Activated CD8-positive, alpha-beta memory T cell treated with anti-CD3 and anti-CD28 coated beads, Interleukin-2, amount 10 ng/mL, durations not matched to agents 7 days and 5 days (primary cell): ENCODE data around the gene PSMA7. TPM values are rescaled to one million over a fixed set of nuclear protein-coding genes. Genes with fewer than 3 reads are reported as not detected.

Source experiments
- ATAC-seq: fragments of 150-1000 bp; cut with Tn5 transposase; one replicate; pipeline ENCODE4 v1.10.0; 2021; ENCODE audit warnings: moderate library complexity
- CTCF ChIA-PET: fragments of 350-600 bp; sonication (Branson Sonifier 250); formaldehyde crosslinking; loops from one replicate; lab custom pipeline; 2021; ENCODE audit warnings: antibody characterized with exemption; lab: Charles Lee
- DNase-seq: peaks from one replicate; pipeline ENCODE4 v3.0.0-alpha.2; 2020
- H3K27ac Mint-ChIP-seq: one replicate; pipeline ENCODE4 v1.8.0; 2021; ENCODE audit warnings: mild to moderate bottlenecking, mixed read lengths
- H3K27me3 Mint-ChIP-seq: one replicate; pipeline ENCODE4 v1.8.0; 2021; ENCODE audit warnings: mixed read lengths
- H3K36me3 Mint-ChIP-seq: one replicate; pipeline ENCODE4 v1.8.0; 2021; ENCODE audit warnings: mild to moderate bottlenecking, mixed read lengths
- H3K4me1 Mint-ChIP-seq: one replicate; pipeline ENCODE4 v1.8.0; 2021; ENCODE audit warnings: mixed read lengths
- H3K4me3 Mint-ChIP-seq: one replicate; pipeline ENCODE4 v1.8.0; 2021; ENCODE audit warnings: mild to moderate bottlenecking, moderate library complexity, mixed read lengths
- H3K9me3 Mint-ChIP-seq: one replicate; pipeline ENCODE4 v1.8.0; 2022; ENCODE audit warnings: low read depth, mixed read lengths
- total RNA-seq, 2 experiments: library from RNA; stranded (reverse); gene quantifications; one replicate each; pipeline ENCODE4 v1.2.3, GENCODE V29; 2021

PSMA7 gene
- total RNA-seq, 2 experiments from 2014 or later = 287 to 359 TPM

DNA sequence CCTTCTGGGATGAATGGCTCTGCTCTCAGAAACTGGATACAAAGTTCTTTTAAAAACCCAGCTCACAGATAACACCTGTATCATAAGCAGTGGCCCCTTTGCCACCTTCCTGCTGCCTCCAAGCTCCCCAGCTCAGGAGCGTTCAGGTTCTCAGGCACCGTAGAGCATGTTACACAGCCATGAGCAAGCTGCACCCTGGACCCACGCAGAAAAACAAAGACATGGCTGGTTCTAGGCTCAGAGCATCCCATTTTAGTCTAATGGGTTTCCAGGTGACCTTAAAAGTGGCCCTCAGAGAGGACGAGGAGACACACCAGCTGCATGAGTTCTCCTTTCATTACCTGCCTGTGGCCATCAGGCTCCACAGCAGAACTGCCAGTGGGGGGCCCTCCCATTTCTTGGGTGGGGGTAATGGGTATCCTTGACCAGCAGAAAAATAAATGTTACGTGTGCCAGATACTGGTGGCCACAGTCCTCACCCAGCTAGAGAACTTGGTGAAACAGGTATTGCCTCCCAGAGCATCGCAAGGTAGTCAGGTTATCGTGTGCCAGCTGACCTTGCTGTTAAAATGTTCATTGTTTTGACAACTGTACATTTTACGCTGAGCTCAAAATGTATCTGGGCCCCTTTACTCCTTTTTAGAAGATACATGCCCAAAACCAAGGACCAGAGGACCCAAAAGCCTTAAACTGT lies 7.5 kb downstream of the PSMA7 start:
- Mint-ChIP-seq H3K27ac (no peak overlapping the region), H3K4me3 (no peak overlapping the region), H3K4me1 (peaks cover 35% of the 10 kb centered on the region), H3K9me3 (no peaks in the 10 kb centered on the region), H3K27me3 (no peaks in the 10 kb centered on the region), H3K36me3 (peaks cover 60% of the 10 kb centered on the region)
- ATAC-seq (no peak), DNase-seq (no peak)
- CTCF ChIA-PET = interaction anchor here (0.9 to 4.6 kb wide), 6 partner anchors 10 to 127 kb away, joined by 3 to 30 read pairs (median 6); no protein-coding TSS in a partner anchor

DNA sequence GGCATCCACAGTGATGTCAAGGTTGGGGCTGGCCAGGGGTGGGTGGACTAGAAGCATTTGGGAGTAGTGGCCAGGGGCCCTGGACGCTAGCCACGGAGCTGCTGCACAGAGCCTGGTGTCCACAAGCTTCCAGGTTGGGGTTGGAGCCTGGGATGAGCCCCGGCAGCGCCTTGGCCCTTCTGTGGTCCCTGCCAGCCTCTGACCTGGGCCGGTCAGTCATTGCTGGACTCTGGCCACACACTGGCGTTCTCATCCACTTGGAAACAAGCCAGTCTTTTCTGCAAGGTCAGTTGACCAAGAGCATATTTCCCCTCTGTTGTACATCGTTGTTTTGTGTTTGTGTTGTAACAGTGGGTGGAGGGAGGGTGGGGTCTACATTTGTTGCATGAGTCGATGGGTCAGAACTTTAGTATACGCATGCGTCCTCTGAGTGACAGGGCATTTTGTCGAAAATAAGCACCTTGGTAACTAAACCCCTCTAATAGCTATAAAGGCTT lies 8.4 kb downstream of the PSMA7 start:
- no peak for DNase-seq
- CTCF ChIA-PET = interaction anchor here (1.2 to 4.6 kb wide), 5 partner anchors 8 to 124 kb away, joined by 3 to 30 read pairs (median 7); partner anchors contain the start of genes PSMA7 and SS18L1
- Mint-ChIP-seq H3K9me3 (no peaks in the 10 kb centered on the region), H3K36me3 (peaks cover 59% of the 10 kb centered on the region), H3K27me3 (no peaks in the 10 kb centered on the region), H3K27ac (no peak overlapping the region), H3K4me3 (no peak overlapping the region), H3K4me1 (peaks cover 25% of the 10 kb centered on the region)
- ATAC-seq = no peak

DNA sequence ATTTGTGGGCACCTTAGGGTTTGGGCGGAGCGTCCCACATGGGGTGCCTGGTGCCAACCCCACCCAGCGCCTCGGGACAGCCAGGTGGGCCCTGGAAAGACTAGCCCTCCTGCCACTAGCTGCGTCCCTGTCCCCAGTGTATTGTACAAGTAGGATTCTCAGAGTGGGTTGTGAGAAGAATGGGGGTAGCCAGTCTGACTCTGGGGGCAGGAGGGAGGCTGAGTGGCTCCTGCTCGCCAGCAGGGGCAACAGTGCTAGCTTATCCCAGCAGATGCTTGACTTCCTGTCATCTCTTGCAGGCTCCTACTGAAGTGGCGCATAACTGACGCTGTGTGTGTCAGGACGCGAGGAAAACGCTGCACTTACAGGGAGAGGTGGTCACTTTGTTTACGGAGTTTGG lies 9.3 kb downstream of the PSMA7 start:
- CTCF ChIA-PET = interaction anchor here (1.2 to 4.6 kb wide), 3 partner anchors 8 to 123 kb away, joined by 4 to 30 read pairs (median 17); partner anchors contain the start of genes PSMA7 and SS18L1
- Mint-ChIP-seq H3K27ac (peak overlapping the region; percentile 12), H3K9me3 (no peaks in the 10 kb centered on the region), H3K27me3 (no peaks in the 10 kb centered on the region), H3K4me3 (no peak overlapping the region), H3K36me3 (peaks cover 52% of the 10 kb centered on the region), H3K4me1 (peaks cover 25% of the 10 kb centered on the region)
- ATAC-seq = peak; percentile 5
- no peak for DNase-seq

DNA sequence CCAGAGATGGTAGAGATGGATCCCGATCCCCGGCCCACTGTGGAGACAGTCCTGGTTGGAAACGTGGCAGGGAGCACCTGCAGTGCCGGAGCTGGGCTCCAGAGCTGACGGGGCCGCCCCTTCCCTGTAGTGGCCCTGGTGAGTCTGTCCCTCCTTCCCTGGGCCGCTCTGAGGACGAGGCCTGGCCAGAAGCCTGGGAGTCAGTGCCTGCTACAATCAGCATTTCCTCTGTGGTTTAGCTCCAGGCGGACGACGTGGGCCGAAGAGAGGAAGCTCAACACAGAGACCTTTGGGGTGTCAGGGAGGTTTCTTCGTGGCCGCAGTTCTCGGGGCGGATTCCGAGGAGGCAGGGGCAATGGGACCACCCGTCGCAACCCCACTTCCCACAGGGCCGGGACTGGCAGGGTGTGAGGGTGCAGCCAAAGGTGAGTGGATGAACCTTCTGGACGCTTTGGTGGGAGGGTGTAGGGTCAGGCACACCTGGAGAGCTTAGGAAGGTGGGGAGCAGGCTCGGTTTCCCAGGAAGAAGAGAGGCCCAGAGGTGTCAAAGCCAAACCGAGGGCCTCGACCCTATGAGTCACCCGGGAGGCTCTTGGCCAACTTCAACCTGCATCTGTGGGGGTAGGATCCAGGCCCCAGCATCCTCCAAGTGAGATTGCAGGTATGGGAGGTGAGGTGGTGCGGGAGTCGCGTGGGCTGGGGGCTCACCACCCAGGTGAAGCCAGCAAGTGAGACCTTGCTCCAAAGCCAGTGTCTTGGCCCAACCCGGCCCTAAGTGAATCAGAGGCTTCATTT lies 9.9 kb downstream of the PSMA7 start:
- H3K4me3 Mint-ChIP-seq = no peak overlapping the region
- DNase-seq (no peak), ATAC-seq (no peak)
- H3K27ac Mint-ChIP-seq = peak overlapping the region; percentile 33
- peaks cover 49% of the 10 kb centered on the region for H3K36me3 Mint-ChIP-seq
- CTCF ChIA-PET = interaction anchor here (1.2 to 4.6 kb wide), 2 partner anchors 8 to 10 kb away, joined by 4 to 17 read pairs; partner anchors contain the start of genes PSMA7 and SS18L1
- H3K9me3 Mint-ChIP-seq = no peaks in the 10 kb centered on the region
- peaks cover 24% of the 10 kb centered on the region for H3K4me1 Mint-ChIP-seq
- no peaks in the 10 kb centered on the region for H3K27me3 Mint-ChIP-seq

DNA sequence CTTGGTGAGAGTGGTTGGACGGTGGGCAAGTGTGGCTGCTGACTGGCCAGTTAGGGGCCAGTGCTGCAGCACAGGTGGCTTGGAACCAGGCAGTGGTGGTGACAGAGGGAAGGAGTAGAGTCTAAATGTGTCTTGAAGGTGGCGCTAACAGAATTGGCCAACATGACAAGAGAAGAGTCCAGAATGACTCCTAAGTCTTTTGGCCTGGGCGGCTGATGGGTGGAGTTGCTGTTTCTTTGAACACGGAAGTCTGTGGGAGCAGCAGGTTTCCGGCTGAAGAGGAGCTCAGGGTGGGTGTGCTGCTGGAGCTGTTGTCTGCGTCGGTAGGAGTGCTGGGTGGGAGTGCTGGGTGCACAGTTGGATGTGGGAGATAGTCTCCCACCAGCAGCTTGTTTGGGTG lies 10.8 kb downstream of the PSMA7 start:
- Mint-ChIP-seq H3K4me1 (peaks cover 16% of the 10 kb centered on the region), H3K9me3 (no peaks in the 10 kb centered on the region), H3K4me3 (no peak overlapping the region), H3K27ac (peak overlapping the region; percentile 13), H3K36me3 (peaks cover 48% of the 10 kb centered on the region), H3K27me3 (no peaks in the 10 kb centered on the region)
- CTCF ChIA-PET = interaction anchor here (4.6 kb wide), 1 partner anchor 7 kb away, joined by 17 read pairs; no protein-coding TSS in a partner anchor
- no peak for DNase-seq
- ATAC-seq = no peak

DNA sequence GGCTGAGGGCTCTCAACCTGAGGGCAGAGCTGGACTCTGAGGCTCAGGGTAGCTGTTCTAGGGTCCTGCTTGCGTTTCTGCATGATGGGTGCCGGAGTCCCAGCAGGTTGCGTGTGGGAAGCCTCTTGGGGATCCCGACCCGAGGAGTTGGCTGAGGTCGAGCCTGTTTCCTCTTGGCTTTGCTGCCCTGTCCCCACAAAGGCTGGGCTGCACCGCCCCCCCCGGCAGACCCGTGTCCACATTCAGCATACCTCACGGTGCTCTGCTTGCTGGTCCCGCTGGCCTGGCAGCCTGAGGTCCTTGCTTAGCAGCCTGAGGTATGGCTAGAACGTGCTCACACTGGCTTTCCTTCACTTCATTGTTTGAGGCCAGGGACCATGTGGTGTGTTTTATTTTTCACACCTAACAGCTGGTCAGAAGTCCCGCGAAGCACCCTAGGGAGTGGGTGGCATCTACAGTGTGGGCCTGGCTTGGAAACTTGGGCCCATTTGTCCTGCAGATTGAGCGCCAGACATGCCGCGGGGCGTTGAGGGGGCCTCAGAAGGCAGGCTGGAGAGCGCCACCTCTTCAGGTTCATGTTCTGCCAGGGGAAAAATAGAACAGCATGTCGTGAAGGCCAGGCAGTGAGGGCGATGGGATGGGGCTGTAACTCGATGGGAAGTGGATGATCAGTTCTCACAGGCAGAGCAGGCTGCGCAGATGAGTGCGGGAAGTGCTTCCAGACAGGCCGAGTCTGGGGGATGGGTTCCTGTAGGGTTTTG lies 11.5 kb downstream of the PSMA7 start:
- Mint-ChIP-seq H3K36me3 (peaks cover 47% of the 10 kb centered on the region), H3K4me1 (peaks cover 12% of the 10 kb centered on the region), H3K27me3 (no peaks in the 10 kb centered on the region), H3K9me3 (no peaks in the 10 kb centered on the region), H3K4me3 (no peak overlapping the region), H3K27ac (peak overlapping the region; percentile 56)
- DNase-seq = no peak
- no peak for ATAC-seq
- CTCF ChIA-PET = no interaction called here

DNA sequence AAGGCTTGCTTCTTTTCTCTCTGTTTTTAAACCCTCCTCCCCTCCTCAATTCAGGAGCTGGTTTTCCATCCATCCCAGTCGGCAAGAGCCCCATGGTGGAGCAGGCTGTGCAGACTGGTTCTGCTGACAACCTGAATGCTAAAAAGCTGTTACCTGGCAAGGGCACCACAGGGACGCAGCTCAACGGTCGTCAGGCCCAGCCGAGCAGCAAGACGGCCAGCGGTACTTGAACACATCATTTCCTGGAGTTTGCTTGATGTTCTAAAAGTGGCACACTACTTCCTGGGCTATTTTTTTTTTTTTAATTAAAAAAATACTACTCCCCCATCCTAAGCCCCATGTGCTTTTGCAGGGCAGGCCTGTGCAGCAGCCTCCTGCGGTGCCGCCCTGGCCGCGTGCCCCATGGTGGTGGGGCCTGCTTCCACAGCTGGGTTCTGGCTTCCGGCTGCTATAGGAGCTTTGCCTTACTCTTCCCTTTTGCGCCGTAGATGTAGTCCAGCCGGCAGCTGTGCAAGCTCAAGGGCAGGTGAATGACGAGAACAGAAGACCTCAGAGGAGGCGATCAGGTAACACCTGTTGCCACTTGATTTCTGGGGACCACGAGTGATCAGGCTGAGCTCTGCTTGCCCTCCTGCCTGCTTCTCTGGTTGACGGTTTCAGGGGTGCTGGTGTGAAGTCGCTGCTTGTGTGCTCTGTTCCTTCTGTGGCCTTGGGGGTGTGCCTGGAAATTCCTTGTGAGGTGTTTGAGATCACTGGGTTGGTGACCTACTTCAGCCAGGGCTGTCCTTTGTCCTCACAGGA lies 13.3 kb downstream of the PSMA7 start:
- Mint-ChIP-seq H3K4me1 (peaks cover 12% of the 10 kb centered on the region), H3K27ac (no peak overlapping the region), H3K4me3 (no peak overlapping the region), H3K36me3 (peaks cover 50% of the 10 kb centered on the region), H3K27me3 (no peaks in the 10 kb centered on the region), H3K9me3 (no peaks in the 10 kb centered on the region)
- CTCF ChIA-PET = interaction anchor here (1.1 kb wide), 1 partner anchor 119 kb away, joined by 3 read pairs; no protein-coding TSS in a partner anchor
- DNase-seq (no peak), ATAC-seq (no peak)

DNA sequence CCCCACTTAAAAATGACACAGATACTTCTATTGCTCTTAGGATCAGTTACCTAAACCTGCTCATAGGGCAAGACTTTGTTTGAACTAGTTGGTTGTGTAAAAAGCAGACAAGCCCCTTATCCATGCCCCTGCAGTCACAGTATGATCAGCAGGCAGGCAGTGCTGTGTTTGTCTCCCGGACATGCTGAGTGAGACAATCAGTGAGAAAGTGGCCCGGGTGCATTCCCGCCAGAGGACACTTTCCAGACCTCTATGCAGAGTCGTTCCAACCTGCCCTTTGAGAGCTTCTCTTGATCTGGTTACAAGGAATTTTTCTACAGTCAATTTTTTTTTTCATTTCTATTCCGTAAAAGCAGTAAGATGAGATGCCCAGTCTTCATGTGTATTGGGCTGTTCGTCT lies 14.7 kb downstream of the PSMA7 start:
- H3K27me3 Mint-ChIP-seq = no peaks in the 10 kb centered on the region
- ATAC-seq = no peak
- CTCF ChIA-PET = no interaction called here
- H3K27ac Mint-ChIP-seq = no peak overlapping the region
- no peak for DNase-seq
- H3K9me3 Mint-ChIP-seq = no peaks in the 10 kb centered on the region
- H3K4me1 Mint-ChIP-seq = peaks cover 18% of the 10 kb centered on the region
- H3K4me3 Mint-ChIP-seq = no peak overlapping the region
- peaks cover 55% of the 10 kb centered on the region for H3K36me3 Mint-ChIP-seq

DNA sequence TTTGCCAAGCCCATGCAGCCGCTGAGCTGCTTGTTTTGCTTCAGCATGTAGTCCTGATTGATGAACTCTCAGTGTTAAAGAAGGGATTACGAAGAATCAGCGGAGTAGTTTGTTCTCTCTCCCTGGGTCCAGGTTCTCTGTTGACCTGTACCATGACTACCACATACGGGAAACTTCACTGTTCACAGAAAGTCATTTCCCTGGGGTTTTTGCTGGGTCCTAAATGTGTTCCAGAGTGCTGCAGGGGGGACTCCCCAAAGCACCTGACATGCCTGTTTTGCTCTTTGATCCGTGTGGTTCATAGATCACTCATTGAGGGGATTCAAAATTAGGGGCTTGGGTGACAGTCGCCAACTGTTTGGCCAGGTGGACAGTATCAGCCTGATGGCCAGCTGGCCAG lies 15.4 kb downstream of the PSMA7 start:
- CTCF ChIA-PET = interaction anchor here (4.2 kb wide), 1 partner anchor 7 kb away, joined by 17 read pairs; no protein-coding TSS in a partner anchor
- Mint-ChIP-seq H3K27me3 (no peaks in the 10 kb centered on the region), H3K4me1 (peaks cover 17% of the 10 kb centered on the region), H3K27ac (no peak overlapping the region), H3K36me3 (peaks cover 56% of the 10 kb centered on the region), H3K4me3 (no peak overlapping the region), H3K9me3 (no peaks in the 10 kb centered on the region)
- DNase-seq (no peak), ATAC-seq (no peak)

DNA sequence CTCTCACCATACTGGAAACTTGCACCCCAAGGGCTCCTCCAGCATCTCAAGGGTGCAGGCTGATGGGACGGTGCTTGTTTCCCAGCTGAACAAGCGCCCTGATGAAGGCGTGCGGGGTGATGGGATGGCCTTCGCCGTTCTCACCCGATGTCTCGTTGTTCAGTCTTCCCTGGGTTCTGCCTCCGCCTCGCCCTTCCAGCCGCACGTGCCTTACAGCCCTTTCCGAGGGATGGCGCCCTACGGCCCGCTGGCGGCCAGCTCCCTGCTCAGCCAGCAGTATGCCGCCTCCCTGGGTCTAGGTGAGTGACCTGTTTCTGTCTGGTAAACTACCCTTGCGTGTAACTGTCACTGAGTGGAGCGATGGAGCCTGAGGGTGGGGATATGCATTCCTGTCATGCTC lies 17.1 kb downstream of the PSMA7 start:
- Mint-ChIP-seq H3K9me3 (no peaks in the 10 kb centered on the region), H3K4me3 (no peak overlapping the region), H3K4me1 (peaks cover 14% of the 10 kb centered on the region), H3K27ac (no peak overlapping the region), H3K36me3 (peaks cover 45% of the 10 kb centered on the region), H3K27me3 (no peaks in the 10 kb centered on the region)
- CTCF ChIA-PET = interaction anchor here (4.2 kb wide), 1 partner anchor 8 kb away, joined by 17 read pairs; no protein-coding TSS in a partner anchor
- no peak for DNase-seq
- ATAC-seq = no peak

DNA sequence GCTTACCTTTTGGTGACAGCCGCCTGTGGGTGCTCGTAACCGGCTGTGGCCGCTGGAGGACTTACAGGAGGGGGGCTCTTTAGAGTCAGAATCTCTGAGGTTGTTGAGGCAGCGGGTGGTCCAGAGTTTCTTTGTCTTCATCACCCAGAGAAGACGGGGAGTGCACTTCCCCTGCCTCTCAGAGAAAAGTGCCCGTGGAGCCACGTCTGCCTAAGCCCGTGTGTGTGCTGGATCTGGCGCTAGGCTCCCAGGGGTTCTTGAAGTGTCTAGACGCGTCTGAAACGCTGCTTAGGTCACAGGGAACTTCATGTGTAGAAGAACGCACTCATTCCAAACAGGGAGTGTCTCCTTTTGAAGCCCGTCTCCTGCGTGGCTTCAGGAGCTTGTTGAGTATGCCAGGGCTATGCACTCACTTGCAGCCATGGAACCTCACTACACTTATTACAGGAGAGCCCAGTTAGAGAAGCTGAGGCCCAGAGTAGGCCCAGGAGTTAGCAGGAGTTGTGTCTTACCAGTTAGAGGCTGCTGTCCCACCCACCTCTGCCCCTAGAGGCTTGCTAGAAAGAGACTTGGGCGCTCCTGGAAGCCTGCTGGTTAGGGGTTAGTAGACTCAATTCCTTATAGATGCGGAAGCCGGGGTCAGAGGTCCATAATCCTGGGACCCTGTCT lies 19.6 kb downstream of the PSMA7 start:
- peaks cover 35% of the 10 kb centered on the region for H3K36me3 Mint-ChIP-seq
- H3K4me3 Mint-ChIP-seq = peak overlapping the region; percentile 75
- H3K27me3 Mint-ChIP-seq = peaks cover 2% of the 10 kb centered on the region
- peaks cover 21% of the 10 kb centered on the region for H3K4me1 Mint-ChIP-seq
- DNase-seq (no peak), ATAC-seq (no peak)
- no peaks in the 10 kb centered on the region for H3K9me3 Mint-ChIP-seq
- no peak overlapping the region for H3K27ac Mint-ChIP-seq
- CTCF ChIA-PET = interaction anchor here (1.9 to 4.2 kb wide), 3 partner anchors 11 to 112 kb away, joined by 7 to 20 read pairs (median 17); partner anchors contain the start of genes PSMA7 and SS18L1
